ENCODE data around the gene PPFIBP1.

DNA sequence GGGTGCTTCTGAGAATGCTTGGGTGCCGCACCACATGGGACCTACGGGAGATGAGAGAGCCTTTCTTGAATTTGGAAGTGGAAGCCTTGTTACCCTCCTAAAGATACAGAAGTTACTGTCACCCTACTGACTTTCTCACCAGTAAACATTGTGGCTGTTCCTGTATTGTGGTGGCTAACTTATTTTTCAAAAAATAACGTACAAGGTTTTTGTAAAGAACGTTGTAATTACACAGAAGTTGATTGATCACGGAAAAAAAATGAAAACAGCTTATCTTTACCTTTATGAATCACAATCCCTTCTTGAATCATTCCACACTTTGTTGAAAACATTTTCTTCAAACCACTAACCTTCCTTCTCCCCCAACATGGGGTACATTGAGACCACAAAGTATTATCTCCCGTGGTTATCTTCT lies 22.0 kb upstream of the PPFIBP1 start:
- TF ChIP-seq CTCF (IDR thresholded peaks at IDR 0.05) (no peak), POLR2A (IDR thresholded peaks at IDR 0.05) (no peak)
